Mammary epithelial cell (primary cell): ENCODE results near the gene POC1A.
"Not testable (repeated sequence)": the region's sequence is repeated elsewhere in the genome, so short reads cannot be mapped to it uniquely, and the experiment has no call there.

ENCODE experiments used
- CTCF ChIP-seq, 2 donors: IDR thresholded peaks in 1 of 2; conservative IDR thresholded peaks in 1 of 2; 2 replicates each; pipeline ENCODE4 v1.5.1; 2011 to 2012; ENCODE audit warnings: inconsistent platforms in 2 of 2, low read length in 2 of 2, mild to moderate bottlenecking in 2 of 2, control low read depth in 1 of 2, low read depth in 1 of 2; ENCODE audit not compliant: insufficient read depth in 1 of 2; ENCODE audit errors: extremely low read depth in 1 of 2
- EZH2 ChIP-seq: IDR thresholded peaks from 2 replicates; pipeline ENCODE4 v1.6.1; 2012; ENCODE audit warnings: low read length, inconsistent platforms, borderline replicate concordance

- TF ChIP-seq CTCF (conservative IDR thresholded peaks at IDR 0.05 in 1 of 2, IDR thresholded peaks at IDR 0.05 in 1 of 2; ENCODE audit: extremely low read depth in 1 of 2, insufficient read depth in 1 of 2, low read depth in 1 of 2, low read length in 2 of 2); EZH2: not testable (repeated sequence)
These were observed 23.9 kb upstream of the POC1A start for GRCh38 chr3:52178126-52178525.
